OCI-LY1 (cell line): Measurements from ENCODE around the gene AFAP1L1.

Experiments used
- CTCF ChIP-seq: fragments of 200-600 bp; sonication (generic), shearing (Covaris generic); IDR thresholded peaks from 2 replicates; pipeline ENCODE4 v1.5.1; 2017; ENCODE audit warnings: mild to moderate bottlenecking, antibody characterized with exemption, low read length, moderate library complexity, mixed read lengths
- EZH2 ChIP-seq: fragments of 200-600 bp; sonication (generic), shearing (Covaris generic); IDR thresholded peaks from 2 replicates; pipeline ENCODE4 v1.8.0; 2017; ENCODE audit warnings: borderline replicate concordance, mixed run types, mild to moderate bottlenecking, antibody characterized with exemption, low read length, moderate library complexity, mixed read lengths

- no peak for TF ChIP-seq CTCF
- no peak for TF ChIP-seq EZH2
These were observed 114.5 kb downstream of the AFAP1L1 start for GRCh38 chr5:149386166-149386565.
